K562 (cell line): ENCODE data around the gene LRRC74B. TPM values are rescaled to one million over a fixed set of nuclear protein-coding genes. Genes with fewer than 3 reads are reported as not detected.
"Not testable (repeated sequence)": the region's sequence is repeated elsewhere in the genome, so short reads cannot be mapped to it uniquely, and the experiment has no call there.

ENCODE experiments used
- ATAC-seq: fragments of 200-7000 bp; cut with Tn5 transposase; 3 replicates; pipeline ENCODE4 v1.9.1; 2020; ENCODE audit warnings: moderate library complexity
- BruUV-seq: library from RNA; stranded (reverse); fragments of 400-500 nt; replicated peaks from 2 replicates; lab custom pipeline; 2021; lab: Mats Ljungman, UMichigan
- CTCF ChIA-PET: fragments of 300-600 bp; formaldehyde crosslinking; extraction: SDS; loops from one replicate; lab custom pipeline; 2021; ENCODE audit warnings: low intra/inter-chr PET ratio; lab: Yijun Ruan, JAX
- POLR2A ChIA-PET: fragments of 300-600, 350-650 bp; sonication (Branson Sonifier 250); formaldehyde crosslinking; extraction: SDS; loops from one replicate; lab custom pipeline; 2021; ENCODE audit warnings: antibody characterized with exemption, inconsistent platforms; lab: Yijun Ruan, JAX
- DNase-seq, 4 experiments: peaks; one replicate each; pipeline versions ENCODE4 v3.0.0 to v3.0.0-alpha.2; 2011 to 2018; ENCODE audit warnings: low spot score in 3 of 4, mixed read lengths in 3 of 4; ENCODE audit errors: extremely low read depth in 1 of 4
- FAIRE-seq: peaks from 2 replicates; lab custom pipeline; 2011; peaks lifted over from hg19 to GRCh38; lab: Jason Lieb, UNC
- H2AFZ ChIP-seq: 2 replicates; pipeline ENCODE4 v1.6.0; 2011; ENCODE audit warnings: low read depth, low read length, control low read depth, inconsistent platforms
- H3K27ac ChIP-seq: fragments of 200-600 bp; 3 replicates; pipeline ENCODE4 v1.8.0; 2011; ENCODE audit warnings: low read depth, mild to moderate bottlenecking, control low read depth, inconsistent platforms, low read length, moderate library complexity, mixed read lengths; ENCODE audit errors: extremely low read depth
- H3K27me3 ChIP-seq, 2 experiments: fragments of 300-600 bp in 1 of 2; 2 replicates in 1 of 2; 3 replicates in 1 of 2; pipeline versions ENCODE4 v1.6.0 to v1.8.0; 2011; ENCODE audit warnings: inconsistent platforms in 2 of 2, low read length in 2 of 2, mild to moderate bottlenecking in 1 of 2, mixed read lengths in 1 of 2, moderate library complexity in 1 of 2; ENCODE audit not compliant: control insufficient read depth in 2 of 2, insufficient read depth in 2 of 2
- H3K36me3 ChIP-seq: fragments of 300-600 bp; 3 replicates; pipeline ENCODE4 v1.8.0; 2011; ENCODE audit warnings: mild to moderate bottlenecking, low read length, inconsistent platforms; ENCODE audit not compliant: control insufficient read depth, insufficient read depth
- H3K4me1 ChIP-seq, 2 experiments: fragments of 200-600 bp in 1 of 2; replicated peaks in 1 of 2; 2 replicates in 1 of 2; 3 replicates in 1 of 2; pipeline versions ENCODE4 v1.5.1 to v1.8.0; 2011; ENCODE audit warnings: inconsistent platforms in 2 of 2, low read length in 2 of 2, mild to moderate bottlenecking in 1 of 2, mixed read lengths in 1 of 2, moderate library complexity in 1 of 2; ENCODE audit not compliant: control insufficient read depth in 2 of 2, insufficient read depth in 2 of 2
- H3K4me2 ChIP-seq: 2 replicates; pipeline ENCODE4 v1.6.1; 2011; ENCODE audit warnings: low read length, control low read depth, inconsistent platforms, mixed read lengths; ENCODE audit not compliant: insufficient read depth
- H3K4me3 ChIP-seq: fragments of 200-600 bp; sonication (generic), shearing (Covaris generic); 2 replicates; pipeline ENCODE4 v1.5.1; 2016; ENCODE audit warnings: control low read depth, inconsistent platforms
- H3K79me2 ChIP-seq: fragments of 200-600 bp; 3 replicates; pipeline ENCODE4 v1.8.0; 2011; ENCODE audit warnings: low read length, inconsistent platforms; ENCODE audit not compliant: control insufficient read depth, insufficient read depth
- H3K9ac ChIP-seq, 2 experiments: 2 replicates each; pipeline versions ENCODE4 v1.6.0 to v1.6.1; 2011; ENCODE audit warnings: low read depth in 2 of 2, low read length in 2 of 2, control low read depth in 1 of 2, inconsistent platforms in 1 of 2, mild to moderate bottlenecking in 1 of 2, mixed read lengths in 1 of 2; ENCODE audit not compliant: insufficient read depth in 1 of 2
- H3K9me1 ChIP-seq: one replicate; pipeline ENCODE4 v1.6.0; 2011; ENCODE audit warnings: inconsistent platforms, mild to moderate bottlenecking, low read length, moderate library complexity; ENCODE audit not compliant: control insufficient read depth, insufficient read depth
- H3K9me3 ChIP-seq: replicated peaks from 2 replicates; pipeline ENCODE4 v1.5.1; 2011; ENCODE audit warnings: low read depth, low read length, inconsistent platforms; ENCODE audit not compliant: control insufficient read depth, insufficient read depth
- H4K20me1 ChIP-seq: replicated peaks from 2 replicates; pipeline ENCODE4 v1.6.1; 2011; ENCODE audit warnings: low read length, inconsistent platforms, mixed read lengths; ENCODE audit not compliant: control insufficient read depth, insufficient read depth
- ATF1 ChIP-seq, 2 experiments: fragments of 450-650 bp in 1 of 2; IDR thresholded peaks; 2 replicates each; pipeline ENCODE4 v1.6.1; 2016; ENCODE audit warnings: missing compliant biosample characterization in 1 of 2, missing genetic modification characterization in 1 of 2
- BRCA1 ChIP-seq, 2 experiments: fragments of 450-650 bp in 1 of 2; sonication (generic) in 1 of 2; formaldehyde crosslinking in 1 of 2; IDR thresholded peaks; 2 replicates each; pipeline versions ENCODE4 v1.5.0 to v1.6.1; 2017 to 2020; ENCODE audit warnings: mild to moderate bottlenecking in 1 of 2, missing genetic modification reagents in 1 of 2
- PRMT5 ChIP-seq: sonication (generic); formaldehyde crosslinking; IDR thresholded peaks from 2 replicates; pipeline ENCODE4 v1.5.0; 2020; ENCODE audit warnings: missing genetic modification reagents
- PURB ChIP-seq: sonication (generic); formaldehyde crosslinking; IDR thresholded peaks from 2 replicates; pipeline ENCODE4 v1.9.0; 2021; ENCODE audit warnings: low read depth, mild to moderate bottlenecking, missing genetic modification reagents
- TRIM28 ChIP-seq: fragments of 450-650 bp; IDR thresholded peaks from 2 replicates; pipeline ENCODE4 v1.6.1; 2017
- ZC3H4 ChIP-seq: sonication (generic); formaldehyde crosslinking; IDR thresholded peaks from 2 replicates; pipeline ENCODE4 v1.9.0; 2021; ENCODE audit warnings: missing genetic modification reagents, borderline replicate concordance
- WGBS: fragments of 100-300 bp; shearing (Covaris generic); methylation state at CpG from one replicate; pipeline ENCODE4 v1.1.6; 2016; ENCODE audit warnings: low coverage, mixed read lengths; ENCODE audit not compliant: insufficient coverage; ENCODE audit errors: missing lambda C conversion rate; 5-methylcytosine and 5-hydroxymethylcytosine counted together
- in situ Hi-C: fragments of 300-500 bp; cut with MboI; formaldehyde crosslinking; loops from 4 replicates; pipeline ENCODE4 v1.15.0; 2018; ENCODE audit warnings: inconsistent platforms, mixed read lengths
- intact Hi-C: fragments of 100-400 bp; cut with micrococcal nuclease; formaldehyde crosslinking; loops from 2 replicates; pipeline ENCODE4 v1.14.2; 2022
- polyA plus RNA-seq, 8 experiments: library from polyadenylated mRNA; depleted of rRNA in 4 of 8; stranded (reverse) in 5 of 8; unstranded in 3 of 8; fragments of >200 nt; fragmentation: Nextera tagmentation in 2 of 8; fragmentation: Illumina TruSeq in 1 of 8; extraction: Ambion mirVana in 2 of 8; extraction: Trizol in 1 of 8; gene quantifications; 2 replicates each; pipeline versions ENCODE4 v1.2.1 to v1.2.3, GENCODE V29; 2011 to 2014; ENCODE audit warnings: inconsistent platforms in 1 of 8, missing spikeins in 1 of 8
- total RNA-seq, 7 experiments: library from RNA; depleted of rRNA in 6 of 7; stranded (reverse); fragments of >200 nt in 6 of 7; fragmentation: Illumina TruSeq in 2 of 7; extraction: Trizol in 2 of 7; gene quantifications; 2 replicates each; pipeline versions ENCODE4 v1.2.1 to v1.2.3, GENCODE V29; 2011 to 2021; ENCODE audit warnings: low replicate concordance in 1 of 7

The LRRC74B gene
- total and polyA plus RNA-seq, 9 of the 15 experiments (the other 6 are each of a cell fraction or from before 2014, with no cell fraction given), result not detected

- in situ Hi-C loops, result no loop called here
- TF ChIP-seq TRIM28, result no peak
- TF ChIP-seq PRMT5 (CRISPR knock-in tag), result peak; percentile 39; the same call in 1 of the 2 replicates
- FAIRE-seq, result no peak
Observed at GRCh38 chr22:21047730-21048129, 2.0 kb downstream of the LRRC74B start.

GRCh38 chr22:21048448-21048847 is 2.7 kb downstream of the LRRC74B start:
- WGBS, result 3% methylated on average over 5 of the region's 5 CpGs
- BruUV-seq; H3K9ac ChIP-seq; CTCF ChIA-PET; H3K4me2 ChIP-seq; H3K79me2 ChIP-seq; H2AFZ ChIP-seq; H3K36me3 ChIP-seq; FAIRE-seq; H3K9me1 ChIP-seq; ATAC-seq; in situ Hi-C loops; H3K9me3 ChIP-seq; H3K27ac ChIP-seq; H3K4me3 ChIP-seq; DNase-seq; TF ChIP-seq ATF1 (tag; IDR thresholded peaks at IDR 0.05); BRCA1 (IDR thresholded peaks at IDR 0.05): not testable (repeated sequence)
- Histone ChIP-seq H3K4me1 (peaks cover 23 to 35% of the 10 kb centered on the region in 2 experiments), H3K27me3 (peaks cover 34 to 77% of the 10 kb centered on the region in 2 experiments; a peak in 4 of 5 replicates), H4K20me1 (peaks cover 26% of the 10 kb centered on the region)
- TF ChIP-seq ZC3H4 (CRISPR knock-in tag) (0 out of 2 replicates have a peak, but pooled peaks have one; percentile 35), ATF1 (CRISPR knock-in tag; IDR thresholded peaks at IDR 0.05) (0 out of 2 replicates have a peak, but pooled peaks have one; percentile 15), BRCA1 (CRISPR knock-in tag; IDR thresholded peaks at IDR 0.05) (0 out of 2 replicates have a peak, but pooled peaks have one; percentile 70), PURB (CRISPR knock-in tag) (0 out of 2 replicates have a peak, but pooled peaks have one; percentile 70)
- intact Hi-C loops, result loop anchor here (5.0 kb wide), 2 partner anchors 36 to 86 kb away; no protein-coding TSS in a partner anchor
- POLR2A ChIA-PET, result interaction anchor here (0.6 to 12.9 kb wide), 5 partner anchors 7 to 21 kb away, joined by 3 to 120 read pairs (median 24); partner anchors contain the start of gene SLC7A4

More at GRCh38 chr22:21047730-21048129, 2.0 kb downstream of the LRRC74B start:
- intact Hi-C loops, result loop anchor here (5.0 kb wide), 2 partner anchors 35 to 85 kb away; no protein-coding TSS in a partner anchor
- CTCF ChIA-PET, result no interaction called here
- Histone ChIP-seq H3K4me1 (peaks cover 22 to 36% of the 10 kb centered on the region in 2 experiments), H2AFZ (no peak overlapping the region), H3K36me3 (no peaks in the 10 kb centered on the region), H4K20me1 (peaks cover 24% of the 10 kb centered on the region), H3K9ac (no peak overlapping the region), H3K4me3 (no peak overlapping the region), H3K4me2 (no peak overlapping the region), H3K9me1 (peaks cover 2% of the 10 kb centered on the region), H3K27me3 (peaks cover 29 to 77% of the 10 kb centered on the region in 2 experiments; a peak in 4 of 5 replicates), H3K27ac (no peak overlapping the region), H3K9me3 (no peaks in the 10 kb centered on the region), H3K79me2 (no peaks in the 10 kb centered on the region)
- POLR2A ChIA-PET, result interaction anchor here (0.5 to 12.9 kb wide), 10 partner anchors 8 to 305 kb away, joined by 3 to 120 read pairs (median 5); partner anchors contain the start of genes SLC7A4 and THAP7
- WGBS, result under 1% methylated on average over 7 of the region's 7 CpGs
- no peak for ATAC-seq
- no peak for DNase-seq
- no TSS peak for BruUV-seq

- intact Hi-C loops, result loop anchor here (5.0 kb wide), 2 partner anchors 37 to 87 kb away; no protein-coding TSS in a partner anchor
- H3K9me1 ChIP-seq, BruUV-seq, DNase-seq, H3K4me2 ChIP-seq, ATAC-seq, in situ Hi-C loops, H3K9me3 ChIP-seq, H3K27ac ChIP-seq, H3K79me2 ChIP-seq, H2AFZ ChIP-seq, H3K4me3 ChIP-seq, H3K36me3 ChIP-seq, FAIRE-seq, H3K9ac ChIP-seq, CTCF ChIA-PET: not testable (repeated sequence)
- POLR2A ChIA-PET, result interaction anchor here (1.0 to 12.9 kb wide), 2 partner anchors 19 to 25 kb away, joined by 3 to 120 read pairs; partner anchors contain the start of gene SLC7A4
- H3K27me3 ChIP-seq, result peaks cover 33 to 78% of the 10 kb centered on the region in 2 experiments; a peak in 4 of 5 replicates
- H3K4me1 ChIP-seq, result peaks cover 18 to 30% of the 10 kb centered on the region in 2 experiments
- peaks cover 29% of the 10 kb centered on the region for H4K20me1 ChIP-seq
- WGBS, result 43% methylated on average over 3 of the region's 12 CpGs
Observed at GRCh38 chr22:21048965-21049364, 3.2 kb downstream of the LRRC74B start.
